Muscle layer of colon (tissue), 2 donors: ENCODE data around the gene POC1A.

Source experiments
- H3K27ac ChIP-seq: one replicate; pipeline ENCODE4 v1.7.0; 2013; ENCODE audit warnings: low read depth, mild to moderate bottlenecking, low read length, moderate library complexity
- H3K27me3 ChIP-seq, 2 donors: one replicate each; pipeline ENCODE4 v1.7.0; 2013; ENCODE audit warnings: low read length in 2 of 2, mild to moderate bottlenecking in 2 of 2; ENCODE audit not compliant: insufficient read depth in 2 of 2, control insufficient read depth in 1 of 2
- H3K36me3 ChIP-seq: one replicate; pipeline ENCODE4 v1.7.0; 2013; ENCODE audit warnings: mild to moderate bottlenecking, low read length; ENCODE audit not compliant: insufficient read depth
- H3K4me1 ChIP-seq: one replicate; pipeline ENCODE4 v1.7.0; 2013; ENCODE audit warnings: mild to moderate bottlenecking, low read length; ENCODE audit not compliant: insufficient read depth
- H3K4me3 ChIP-seq, 2 donors: one replicate each; pipeline ENCODE4 v1.7.0; 2013; ENCODE audit warnings: low read length in 2 of 2, low read depth in 1 of 2, mild to moderate bottlenecking in 1 of 2, moderate library complexity in 1 of 2
- H3K9ac ChIP-seq: one replicate; pipeline ENCODE4 v1.7.0; 2013; ENCODE audit warnings: low read length
- H3K9me3 ChIP-seq: one replicate; pipeline ENCODE4 v1.7.0; 2013; ENCODE audit warnings: mild to moderate bottlenecking, low read length
- donor health status: abdominal sarcoma.
- donor health status: Adenocarcinoma of cecum.

Gene POC1A

GRCh38 chr3:52110502-52110901 is 43.7 kb downstream of the POC1A start:
- Histone ChIP-seq H3K27ac (no peak overlapping the region), H3K36me3 (no peaks in the 10 kb centered on the region), H3K9ac (no peak overlapping the region), H3K4me3 (no peak overlapping the region), H3K27me3 (no peaks in the 10 kb centered on the region), H3K4me1 (peaks cover 8% of the 10 kb centered on the region), H3K9me3 (no peaks in the 10 kb centered on the region)

DNA sequence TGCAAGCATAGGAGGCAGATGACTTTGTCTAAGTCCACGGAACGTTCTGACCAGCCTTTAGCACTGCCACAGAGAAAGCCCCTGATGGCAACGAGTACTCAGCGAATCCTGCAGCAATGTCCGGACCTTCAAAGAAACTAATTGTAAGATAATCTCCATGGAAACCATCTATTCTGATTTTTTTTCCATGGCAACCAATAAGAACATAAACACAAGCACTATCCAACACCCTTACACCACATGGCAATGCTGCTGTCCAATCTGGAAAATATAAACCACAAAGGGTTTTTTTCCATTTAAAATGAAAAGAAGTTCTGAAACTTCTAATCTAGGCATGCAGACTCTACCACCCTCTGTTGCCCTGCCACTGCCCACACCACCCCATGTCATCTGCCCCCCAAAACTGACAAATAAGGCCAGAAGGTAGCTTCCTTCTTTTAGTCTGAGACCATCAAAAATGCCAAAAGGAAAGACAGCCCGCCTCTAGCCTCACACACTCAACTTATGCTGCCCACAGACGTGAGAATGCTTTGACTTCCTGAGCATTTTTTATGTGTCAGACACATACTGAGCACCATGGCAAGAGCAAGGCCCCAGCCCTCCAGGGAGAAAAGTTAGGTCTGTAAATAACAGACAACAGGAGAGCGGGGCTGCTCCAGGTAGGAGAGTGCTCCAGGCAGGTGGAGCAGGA is 44.5 kb downstream of the POC1A start:
- Histone ChIP-seq H3K4me3 (no peak overlapping the region), H3K9ac (no peak overlapping the region), H3K27me3 (no peaks in the 10 kb centered on the region), H3K4me1 (peaks cover 8% of the 10 kb centered on the region), H3K36me3 (no peaks in the 10 kb centered on the region), H3K27ac (no peak overlapping the region), H3K9me3 (no peaks in the 10 kb centered on the region)

GRCh38 chr3:52108302-52109232 is 45.7 kb downstream of the POC1A start:
- H3K9ac ChIP-seq, result no peak overlapping the region
- H3K4me3 ChIP-seq, result no peak overlapping the region
- no peaks in the 10 kb centered on the region for H3K27me3 ChIP-seq
- no peaks in the 10 kb centered on the region for H3K36me3 ChIP-seq
- no peak overlapping the region for H3K27ac ChIP-seq
- peaks cover 8% of the 10 kb centered on the region for H3K4me1 ChIP-seq
- no peaks in the 10 kb centered on the region for H3K9me3 ChIP-seq

- H3K4me3 ChIP-seq, result no peak overlapping the region
- peaks cover 8% of the 10 kb centered on the region for H3K4me1 ChIP-seq
- H3K27me3 ChIP-seq, result no peaks in the 10 kb centered on the region
- H3K9ac ChIP-seq, result no peak overlapping the region
- H3K36me3 ChIP-seq, result no peaks in the 10 kb centered on the region
- no peaks in the 10 kb centered on the region for H3K9me3 ChIP-seq
- no peak overlapping the region for H3K27ac ChIP-seq
Observed at GRCh38 chr3:52106951-52107611, 47.1 kb downstream of the POC1A start.

DNA sequence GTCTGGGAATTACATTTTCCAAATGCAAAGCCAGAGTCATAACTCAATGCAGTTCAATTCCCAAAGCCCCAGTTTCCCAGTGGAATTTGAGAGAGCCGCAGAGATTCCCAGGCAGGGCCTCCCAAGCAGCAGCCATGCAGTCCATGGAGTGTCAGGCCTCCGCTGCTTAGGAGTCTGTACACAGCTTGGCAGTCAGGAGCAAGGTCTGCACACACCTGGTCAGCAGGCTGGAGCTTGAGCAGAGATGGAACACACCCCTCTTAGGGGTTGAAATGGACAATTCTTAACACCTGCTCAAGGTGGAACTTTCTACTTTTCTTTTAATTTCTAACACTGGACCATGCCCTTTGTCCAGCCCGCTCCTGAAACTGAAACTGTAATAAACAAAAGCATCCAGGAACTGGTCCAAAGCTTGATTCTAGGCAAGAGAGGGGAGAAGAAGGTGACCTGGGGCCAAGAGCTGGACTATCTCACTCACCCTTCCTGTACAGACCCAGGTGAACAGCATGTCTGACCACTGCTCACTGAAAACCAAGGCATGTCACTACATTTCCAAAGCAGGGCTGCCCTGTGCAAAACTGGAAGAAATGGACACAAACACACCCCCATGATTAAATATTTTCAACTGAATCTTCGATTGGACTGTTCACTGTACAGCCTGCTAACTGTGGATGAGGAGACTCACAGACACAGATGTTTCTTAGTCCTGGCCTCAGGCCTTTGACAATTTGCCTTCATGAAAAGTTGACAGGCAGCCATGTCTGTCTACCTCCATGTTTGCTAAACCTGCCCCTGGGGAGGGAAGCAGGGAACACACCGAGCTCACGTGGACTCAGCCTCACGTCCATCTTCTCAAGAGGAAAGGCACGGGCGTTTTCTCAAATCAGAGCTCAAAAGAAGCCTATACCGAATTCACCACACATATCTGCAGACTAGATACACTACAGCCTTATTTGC is 49.3 kb downstream of the POC1A start:
- no peak overlapping the region for H3K27ac ChIP-seq
- no peaks in the 10 kb centered on the region for H3K9me3 ChIP-seq
- H3K9ac ChIP-seq, result no peak overlapping the region
- no peaks in the 10 kb centered on the region for H3K36me3 ChIP-seq
- no peaks in the 10 kb centered on the region for H3K27me3 ChIP-seq
- peaks cover 8% of the 10 kb centered on the region for H3K4me1 ChIP-seq
- no peak overlapping the region for H3K4me3 ChIP-seq

- H3K4me1 ChIP-seq, result no peaks in the 10 kb centered on the region
- no peak overlapping the region for H3K9ac ChIP-seq
- no peaks in the 10 kb centered on the region for H3K27me3 ChIP-seq
- no peak overlapping the region for H3K27ac ChIP-seq
- H3K9me3 ChIP-seq, result no peaks in the 10 kb centered on the region
- H3K36me3 ChIP-seq, result no peaks in the 10 kb centered on the region
- no peak overlapping the region for H3K4me3 ChIP-seq
Observed at GRCh38 chr3:52102934-52103333, 51.3 kb downstream of the POC1A start.

DNA sequence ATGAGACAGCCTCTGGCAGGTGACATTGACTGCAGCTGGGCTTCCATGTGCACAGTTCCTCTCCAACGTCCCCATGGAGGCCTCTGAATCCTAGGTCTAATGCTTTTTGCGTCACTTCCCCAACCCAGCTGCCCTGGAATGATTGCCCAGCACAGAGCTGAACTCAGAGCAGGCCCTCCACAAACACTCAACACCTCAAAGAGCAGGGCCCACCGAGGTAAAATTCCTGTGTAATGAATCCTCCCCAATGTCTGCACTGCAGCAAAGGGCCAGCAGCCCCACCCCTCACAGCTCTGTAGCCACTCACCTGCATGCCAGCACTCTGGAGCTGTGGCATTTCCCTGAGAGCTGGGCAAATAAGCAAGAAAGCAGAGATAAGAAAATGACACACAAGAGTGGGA is 55.2 kb downstream of the POC1A start:
- H3K9ac ChIP-seq, result no peak overlapping the region
- no peaks in the 10 kb centered on the region for H3K36me3 ChIP-seq
- no peaks in the 10 kb centered on the region for H3K4me1 ChIP-seq
- no peaks in the 10 kb centered on the region for H3K27me3 ChIP-seq
- no peak overlapping the region for H3K4me3 ChIP-seq
- H3K27ac ChIP-seq, result no peak overlapping the region
- H3K9me3 ChIP-seq, result no peaks in the 10 kb centered on the region

- Histone ChIP-seq H3K27me3 (no peaks in the 10 kb centered on the region), H3K9me3 (no peaks in the 10 kb centered on the region), H3K9ac (no peak overlapping the region), H3K27ac (no peak overlapping the region), H3K4me3 (no peak overlapping the region), H3K4me1 (no peaks in the 10 kb centered on the region), H3K36me3 (no peaks in the 10 kb centered on the region)
Observed at GRCh38 chr3:52097851-52098507, 56.2 kb downstream of the POC1A start.

DNA sequence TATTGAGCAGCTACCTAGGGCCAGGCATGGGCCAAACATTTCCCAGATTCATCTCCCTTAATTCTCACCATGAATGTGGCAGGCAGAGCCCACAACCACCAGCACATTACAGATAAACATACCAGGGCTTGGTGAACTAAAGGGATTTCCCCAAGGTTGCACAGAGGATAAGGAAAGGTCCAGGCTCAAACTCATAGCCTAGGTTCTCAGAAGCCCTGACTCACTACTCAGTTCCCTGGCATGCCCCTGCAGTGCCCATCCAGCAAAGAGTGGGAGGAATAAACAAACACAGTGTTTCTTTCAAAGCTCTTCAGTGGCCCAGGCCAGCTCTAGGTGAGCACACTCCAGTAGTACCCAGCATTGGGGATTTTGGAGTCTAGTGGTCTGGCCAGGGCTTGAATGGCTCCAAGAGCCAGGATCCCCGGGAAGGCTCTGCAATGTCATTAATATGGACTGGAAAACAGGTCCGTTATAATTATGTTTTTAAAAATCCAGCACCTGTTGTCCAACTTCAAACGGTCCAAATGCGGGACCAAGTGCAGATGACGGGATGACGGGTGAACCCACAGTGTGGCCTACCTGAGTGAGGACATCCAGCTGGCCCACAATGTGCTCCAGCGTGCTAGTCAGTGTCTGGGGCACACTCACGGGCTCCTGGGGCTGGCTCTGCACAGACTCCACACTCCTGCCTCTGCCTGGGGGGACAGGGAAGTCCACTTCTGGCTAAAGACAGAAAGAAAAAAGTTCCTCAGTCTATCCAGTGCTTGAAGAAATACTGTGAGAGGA is 58.0 kb downstream of the POC1A start:
- Histone ChIP-seq H3K9me3 (no peaks in the 10 kb centered on the region), H3K27me3 (no peaks in the 10 kb centered on the region), H3K4me3 (no peak overlapping the region), H3K4me1 (no peaks in the 10 kb centered on the region), H3K36me3 (no peaks in the 10 kb centered on the region), H3K27ac (no peak overlapping the region), H3K9ac (no peak overlapping the region)
